GM23248 (cell line): ENCODE data around the gene WDR87. TPM values are rescaled to one million over a fixed set of nuclear protein-coding genes. Genes with fewer than 3 reads are reported as not detected.

Source experiments
- DNase-seq: peaks from one replicate; pipeline ENCODE4 v3.0.0-alpha.2; 2015
- H2AFZ ChIP-seq: fragments of 200-600 bp; sonication (generic); 2 replicates; pipeline ENCODE4 v1.6.1; 2016; ENCODE audit warnings: antibody characterized with exemption
- H3F3A ChIP-seq: fragments of 200-600 bp; sonication (generic); 2 replicates; pipeline ENCODE4 v1.6.1; 2016; ENCODE audit warnings: mild to moderate bottlenecking, antibody characterized with exemption, mixed run types; ENCODE audit not compliant: insufficient read depth
- H3K27ac ChIP-seq: fragments of 200-600 bp; sonication (generic); 2 replicates; pipeline ENCODE4 v1.5.1; 2016; ENCODE audit warnings: mild to moderate bottlenecking
- H3K27me3 ChIP-seq: fragments of 200-600 bp; sonication (generic); replicated peaks from 2 replicates; pipeline ENCODE4 v1.6.1; 2016; ENCODE audit warnings: mild to moderate bottlenecking; ENCODE audit not compliant: insufficient read depth
- H3K36me3 ChIP-seq: fragments of 200-600 bp; sonication (generic); 2 replicates; pipeline ENCODE4 v1.6.1; 2016; ENCODE audit warnings: low read depth, mild to moderate bottlenecking
- H3K4me1 ChIP-seq: fragments of 200-600 bp; sonication (generic); 2 replicates; pipeline ENCODE4 v1.6.1; 2016; ENCODE audit warnings: mild to moderate bottlenecking; ENCODE audit not compliant: insufficient read depth
- H3K4me2 ChIP-seq: fragments of 200-600 bp; sonication (generic); one replicate; pipeline ENCODE4 v1.6.1; 2016; ENCODE audit warnings: mild to moderate bottlenecking; ENCODE audit not compliant: unreplicated experiment
- H3K4me3 ChIP-seq: fragments of 200-600 bp; sonication (generic); 2 replicates; pipeline ENCODE4 v1.5.1; 2016; ENCODE audit warnings: mild to moderate bottlenecking
- H3K79me2 ChIP-seq: fragments of 200-600 bp; sonication (generic); 2 replicates; pipeline ENCODE4 v1.6.1; 2016; ENCODE audit warnings: mild to moderate bottlenecking; ENCODE audit not compliant: insufficient read depth
- H3K9ac ChIP-seq: fragments of 200-600 bp; sonication (generic); 2 replicates; pipeline ENCODE4 v1.6.1; 2016; ENCODE audit warnings: mild to moderate bottlenecking
- H3K9me2 ChIP-seq: fragments of 200-600 bp; sonication (generic); 2 replicates; pipeline ENCODE4 v1.6.1; 2016; ENCODE audit warnings: mixed run types, mild to moderate bottlenecking, moderate library complexity; ENCODE audit not compliant: insufficient read depth
- H3K9me3 ChIP-seq: fragments of 200-600 bp; sonication (generic); one replicate; pipeline ENCODE4 v1.6.1; 2017; ENCODE audit warnings: low read depth
- H4K20me1 ChIP-seq: fragments of 200-600 bp; sonication (generic); 2 replicates; pipeline ENCODE4 v1.6.0; 2016; ENCODE audit not compliant: insufficient read depth
- EZH2 ChIP-seq: fragments of 200-600 bp; sonication (generic); IDR thresholded peaks from 2 replicates; pipeline ENCODE4 v1.6.1; 2018; ENCODE audit warnings: antibody characterized with exemption, mild to moderate bottlenecking; ENCODE audit not compliant: insufficient read depth, poor library complexity, severe bottlenecking
- EZH2phosphoT487 ChIP-seq: fragments of 200-600 bp; sonication (generic); IDR thresholded peaks from 2 replicates; pipeline ENCODE4 v1.6.1; 2018; ENCODE audit warnings: antibody characterized with exemption, moderate library complexity, mild to moderate bottlenecking, low read depth; ENCODE audit not compliant: insufficient read depth
- WGBS, 2 experiments: methylation state at CpG; one replicate each; pipeline ENCODE4 v1.1.6; 2015 to 2017; ENCODE audit warnings: low lambda C conversion rate in 2 of 2, low coverage in 1 of 2; ENCODE audit errors: missing lambda C conversion rate in 2 of 2; 5-methylcytosine and 5-hydroxymethylcytosine counted together
- in situ Hi-C: fragments of 300-500 bp; cut with MboI; formaldehyde crosslinking; loops from 2 replicates; pipeline ENCODE4 v1.15.0; 2020
- polyA plus RNA-seq: library from polyadenylated mRNA; unstranded; fragments of >200 nt; fragmentation: Nextera tagmentation; extraction: Ambion mirVana; gene quantifications from 2 replicates; pipeline ENCODE4 v1.2.1, GENCODE V29; 2016
- total RNA-seq: library from RNA; depleted of rRNA; stranded (reverse); fragments of >200 nt; shearing (Covaris generic); gene quantifications from 2 replicates; pipeline ENCODE4 v1.2.3, GENCODE V29; 2014; rRNA removed

The WDR87 gene
- total RNA-seq (not detected in 2 replicates), polyA plus RNA-seq (not detected in 2 replicates)

DNA sequence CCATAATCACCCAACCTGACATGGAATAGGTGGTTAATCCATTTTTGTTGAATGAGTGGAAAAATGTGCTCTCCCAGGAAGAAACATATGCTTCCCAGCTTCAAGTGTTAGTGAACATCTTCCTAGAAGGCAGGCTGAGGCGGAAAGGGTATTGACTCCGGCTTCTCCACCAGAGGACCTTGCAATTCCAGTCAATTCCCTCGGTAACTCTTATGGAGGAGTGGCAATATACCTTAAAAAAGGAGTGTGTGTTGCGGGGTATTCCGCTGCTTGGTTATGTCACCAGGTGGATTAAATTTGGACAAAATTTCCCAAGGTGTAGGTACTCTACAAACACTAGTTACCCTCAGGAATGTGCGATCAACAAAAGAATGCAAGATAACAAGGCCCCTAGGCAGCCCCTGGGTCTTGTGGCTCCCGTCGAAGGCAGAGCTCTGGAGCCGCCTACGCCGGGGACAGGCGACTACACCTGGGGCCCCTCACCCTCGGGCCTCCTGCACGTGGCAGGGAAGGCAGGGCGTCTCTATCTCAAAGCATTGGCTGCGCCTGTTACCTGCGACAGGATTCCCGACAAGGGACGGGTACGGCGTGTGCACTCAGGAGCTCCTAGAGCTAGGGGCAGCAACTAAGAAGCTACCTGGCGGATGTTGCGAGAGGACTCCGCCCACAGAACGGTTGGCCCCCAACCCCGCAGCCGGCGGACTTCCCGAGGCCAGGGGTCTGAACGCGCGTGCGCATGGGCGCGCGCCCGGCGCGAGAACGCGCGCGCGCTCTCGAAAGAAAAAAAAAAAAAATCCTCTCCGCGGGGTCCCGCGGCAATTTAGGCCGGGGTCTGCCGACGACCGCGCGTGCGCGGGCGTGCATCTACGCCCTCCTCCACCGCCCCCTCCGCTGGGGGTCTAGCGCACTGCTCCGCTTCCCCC lies at the start of gene WDR87:
Gene WDR87, minus strand, starts transcription at position 649 of the 923 bp plus-strand sequence. CDS start 8,355 bp downstream, outside the sequence.
- TF ChIP-seq EZH2phosphoT487: no peak
- no peak for TF ChIP-seq EZH2
- peak within 1 kb of the TSS; percentile 45 for H3K27ac ChIP-seq
- 8 to 10% methylated on average over 60 to 62 of the region's 63 CpGs for WGBS, 2 experiments
- no peaks in the 10 kb centered on the region for H3K9me2 ChIP-seq
- peak within 1 kb of the TSS; percentile 99 for H2AFZ ChIP-seq
- peak within 1 kb of the TSS; percentile 93 for H3K4me3 ChIP-seq
- H4K20me1 ChIP-seq: no peaks in the 10 kb centered on the region
- H3K9me3 ChIP-seq: no peaks in the 10 kb centered on the region
- in situ Hi-C loops: loop anchor here (25.0 kb wide), 1 partner anchor 181 kb away; no protein-coding TSS in a partner anchor
- peaks cover 17% of the 10 kb centered on the region for H3K4me1 ChIP-seq
- peak within 1 kb of the TSS; percentile 95 for H3K4me2 ChIP-seq
- H3K27me3 ChIP-seq: no peaks in the 10 kb centered on the region
- H3K9ac ChIP-seq: peak within 1 kb of the TSS; percentile 84
- peak; percentile 24 for DNase-seq
- peaks cover 42% of the 10 kb centered on the region for H3K79me2 ChIP-seq
- H3F3A ChIP-seq: no peaks in the 10 kb centered on the region
- no peaks in the 10 kb centered on the region for H3K36me3 ChIP-seq

- WGBS, 2 experiments: 90 to 93% methylated on average over 8 of the region's 8 CpGs
- Histone ChIP-seq H3K9ac (no peak overlapping the region), H3K27me3 (no peaks in the 10 kb centered on the region), H3K27ac (no peak overlapping the region), H3K9me3 (no peaks in the 10 kb centered on the region), H3K4me2 (no peak overlapping the region), H3K79me2 (peaks cover 98% of the 10 kb centered on the region), H3F3A (peaks cover 6% of the 10 kb centered on the region; the same call in 1 of the 2 replicates), H2AFZ (no peak overlapping the region), H3K36me3 (no peaks in the 10 kb centered on the region), H4K20me1 (no peaks in the 10 kb centered on the region), H3K4me3 (no peak overlapping the region), H3K4me1 (peaks cover 12% of the 10 kb centered on the region), H3K9me2 (no peaks in the 10 kb centered on the region)
- in situ Hi-C loops: no loop called here
- no peak for TF ChIP-seq EZH2phosphoT487
- TF ChIP-seq EZH2: no peak
- DNase-seq: no peak
Observed at GRCh38 chr19:37955986-37956385, 49.6 kb upstream of the WDR87 start.

DNA sequence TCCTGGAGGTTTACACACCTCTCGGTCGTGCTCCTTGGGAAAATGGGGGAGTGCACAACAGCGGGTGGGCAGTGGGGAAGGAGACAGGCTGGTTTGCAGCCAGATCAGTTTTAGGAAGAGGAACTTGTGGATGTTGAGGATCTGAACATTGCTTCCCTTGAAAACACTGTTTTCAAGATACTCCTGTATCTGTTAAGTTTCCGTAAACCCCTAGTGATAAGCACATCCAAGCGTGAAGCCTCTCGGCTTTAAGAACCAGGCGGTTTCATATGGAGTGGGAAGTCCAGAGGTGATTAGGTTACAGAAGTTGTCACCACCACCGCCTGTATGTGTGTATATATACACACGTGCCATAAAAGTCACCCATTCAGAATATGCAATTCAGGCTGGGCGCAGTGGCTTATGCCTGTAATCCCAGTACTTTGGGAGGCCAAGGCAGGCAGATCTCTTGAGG lies 48.1 kb upstream of the WDR87 start:
- H3K9me3 ChIP-seq: no peaks in the 10 kb centered on the region
- H3K4me3 ChIP-seq: no peak overlapping the region
- H3K9me2 ChIP-seq: no peaks in the 10 kb centered on the region
- H4K20me1 ChIP-seq: no peaks in the 10 kb centered on the region
- no peaks in the 10 kb centered on the region for H3K36me3 ChIP-seq
- H3K4me2 ChIP-seq: no peak overlapping the region
- no peak overlapping the region for H2AFZ ChIP-seq
- 94 to 97% methylated on average over 10 of the region's 10 CpGs for WGBS, 2 experiments
- H3F3A ChIP-seq: peaks cover 6% of the 10 kb centered on the region; the same call in 1 of the 2 replicates
- peaks cover 98% of the 10 kb centered on the region for H3K79me2 ChIP-seq
- in situ Hi-C loops: no loop called here
- H3K9ac ChIP-seq: no peak overlapping the region
- no peak for DNase-seq
- TF ChIP-seq EZH2: no peak
- TF ChIP-seq EZH2phosphoT487: no peak
- peaks cover 12% of the 10 kb centered on the region for H3K4me1 ChIP-seq
- 0 out of 2 replicates have a peak overlapping the region, but pooled peaks have one; percentile 2 for H3K27ac ChIP-seq
- H3K27me3 ChIP-seq: no peaks in the 10 kb centered on the region

GRCh38 chr19:37953918-37954303 lies 47.5 kb upstream of the WDR87 start:
- Histone ChIP-seq H3K9ac (peak overlapping the region; percentile 10; the same call in 1 of the 2 replicates), H3K79me2 (peaks cover 98% of the 10 kb centered on the region), H3K4me1 (peaks cover 12% of the 10 kb centered on the region), H3K4me3 (no peak overlapping the region), H3F3A (peaks cover 6% of the 10 kb centered on the region; the same call in 1 of the 2 replicates), H3K9me2 (no peaks in the 10 kb centered on the region), H3K27ac (peak overlapping the region; percentile 2; the same call in 1 of the 2 replicates), H2AFZ (no peak overlapping the region), H3K9me3 (no peaks in the 10 kb centered on the region), H4K20me1 (no peaks in the 10 kb centered on the region), H3K27me3 (no peaks in the 10 kb centered on the region), H3K4me2 (peak overlapping the region; percentile 16), H3K36me3 (no peaks in the 10 kb centered on the region)
- in situ Hi-C loops: no loop called here
- WGBS, 2 experiments: 44 to 45% methylated on average over 1 of the region's 1 CpG
- DNase-seq: no peak
- TF ChIP-seq EZH2 (no peak), EZH2phosphoT487 (no peak)
